H1 (cell line): ENCODE measurements around the gene SRRM2. TPM values are rescaled to one million over a fixed set of nuclear protein-coding genes. Genes with fewer than 3 reads are reported as not detected.

ENCODE experiments used
- CTCF ChIA-PET: fragments of 300-600 bp; sonication (Branson Sonifier 250); formaldehyde crosslinking; loops from one replicate; lab custom pipeline; 2021; ENCODE audit not compliant: partially characterized antibody; lab: Charles Lee
- POLR2A ChIA-PET: fragments of 300-600 bp; sonication (Branson Sonifier 250); formaldehyde crosslinking; loops from one replicate; lab custom pipeline; 2021; ENCODE audit warnings: inconsistent platforms; ENCODE audit not compliant: partially characterized antibody; lab: Charles Lee
- DNase-seq, 2 experiments: peaks; one replicate each; pipeline versions ENCODE4 v3.0.0 to v3.0.0-alpha.2; 2010 to 2022; ENCODE audit warnings: low spot score in 2 of 2, low read depth in 1 of 2, mixed read lengths in 1 of 2
- FAIRE-seq: peaks from 2 replicates; lab custom pipeline; 2011; peaks lifted over from hg19 to GRCh38; lab: Jason Lieb, UNC
- H2AFZ ChIP-seq: 2 replicates; pipeline ENCODE4 v1.8.1; 2012; ENCODE audit warnings: low read length, inconsistent platforms
- H2AK5ac ChIP-seq: 2 replicates; pipeline ENCODE4 v1.6.1; 2013; ENCODE audit warnings: low read depth, low read length
- H2BK120ac ChIP-seq: replicated peaks from 2 replicates; pipeline ENCODE3; 2013; ENCODE audit warnings: low read depth, low read length, inconsistent platforms
- H2BK12ac ChIP-seq: 2 replicates; pipeline ENCODE4 v1.6.1; 2013; ENCODE audit warnings: low read depth, low read length
- H2BK15ac ChIP-seq: 2 replicates; pipeline ENCODE4 v1.6.1; 2013; ENCODE audit warnings: low read length
- H2BK20ac ChIP-seq: 2 replicates; pipeline ENCODE4 v1.6.1; 2013; ENCODE audit warnings: low read length
- H2BK5ac ChIP-seq: 2 replicates; pipeline ENCODE4 v1.6.1; 2013; ENCODE audit warnings: low read depth, low read length
- H3K14ac ChIP-seq: 2 replicates; pipeline ENCODE4 v1.6.1; 2013; ENCODE audit warnings: inconsistent platforms; ENCODE audit not compliant: insufficient read length
- H3K18ac ChIP-seq: 2 replicates; pipeline ENCODE4 v1.6.1; 2013; ENCODE audit warnings: low read length; ENCODE audit errors: extremely low read depth
- H3K23ac ChIP-seq: 2 replicates; pipeline ENCODE4 v1.6.1; 2013; ENCODE audit warnings: inconsistent platforms; ENCODE audit not compliant: insufficient read length
- H3K23me2 ChIP-seq: 2 replicates; pipeline ENCODE4 v1.6.1; 2013; ENCODE audit warnings: low read depth, low read length
- H3K27ac ChIP-seq: 2 replicates; pipeline ENCODE4 v1.6.1; 2011; ENCODE audit warnings: low read depth, low read length, inconsistent platforms
- H3K27me3 ChIP-seq, 4 experiments: replicated peaks in 1 of 4; 1 replicate in 1 of 4; 2 replicates in 3 of 4; pipeline versions ENCODE4 v1.6.1 to v1.8.1; 2011 to 2013; ENCODE audit warnings: low read length in 3 of 4, mild to moderate bottlenecking in 3 of 4, inconsistent platforms in 2 of 4, mixed read lengths in 2 of 4, moderate library complexity in 1 of 4; ENCODE audit not compliant: control insufficient read depth in 3 of 4, insufficient read depth in 3 of 4; ENCODE audit errors: extremely low read depth in 1 of 4
- H3K36me3 ChIP-seq, 4 experiments: 2 replicates each; pipeline versions ENCODE4 v1.6.1 to v1.8.1; 2011 to 2013; ENCODE audit warnings: mild to moderate bottlenecking in 4 of 4, low read length in 3 of 4, moderate library complexity in 2 of 4, control low read depth in 1 of 4, inconsistent platforms in 1 of 4; ENCODE audit not compliant: insufficient read depth in 4 of 4, control insufficient read depth in 2 of 4
- H3K4ac ChIP-seq: replicated peaks from 2 replicates; pipeline ENCODE3; 2013; ENCODE audit warnings: low read length, low read depth, mixed read lengths, inconsistent platforms; ENCODE audit not compliant: insufficient read length
- H3K4me1 ChIP-seq, 4 experiments: replicated peaks in 1 of 4; 1 replicate in 1 of 4; 2 replicates in 3 of 4; pipeline versions ENCODE4 v1.6.1 to v1.8.1; 2011 to 2013; ENCODE audit warnings: low read length in 3 of 4, inconsistent platforms in 2 of 4, mixed read lengths in 1 of 4; ENCODE audit not compliant: insufficient read depth in 4 of 4, control insufficient read depth in 3 of 4
- H3K4me2 ChIP-seq, 2 experiments: 2 replicates each; pipeline versions ENCODE4 v1.6.1 to v1.8.1; 2011 to 2013; ENCODE audit warnings: low read depth in 2 of 2, low read length in 2 of 2, control low read depth in 1 of 2, inconsistent platforms in 1 of 2, mild to moderate bottlenecking in 1 of 2; ENCODE audit not compliant: insufficient read depth in 1 of 2
- H3K4me3 ChIP-seq, 4 experiments: fragments of 200-600, 300-600 bp in 1 of 4; sonication (generic), shearing (Covaris generic), sonication (Bioruptor Twin) in 1 of 4; 2 replicates each; pipeline versions ENCODE4 v1.5.1 to v1.8.1; 2011 to 2016; ENCODE audit warnings: low read length in 4 of 4, low read depth in 3 of 4, control low read depth in 2 of 4, inconsistent platforms in 2 of 4, mild to moderate bottlenecking in 2 of 4, mixed read lengths in 1 of 4, moderate library complexity in 1 of 4; ENCODE audit not compliant: insufficient read depth in 2 of 4; ENCODE audit errors: extremely low read depth in 1 of 4
- H3K56ac ChIP-seq: replicated peaks from 2 replicates; pipeline ENCODE3; 2013; ENCODE audit warnings: low read depth, mild to moderate bottlenecking, mixed read lengths, low read length, inconsistent platforms; ENCODE audit not compliant: insufficient read length
- H3K79me1 ChIP-seq: 2 replicates; pipeline ENCODE4 v1.6.1; 2013; ENCODE audit warnings: low read depth, low read length, control low read depth
- H3K79me2 ChIP-seq, 2 experiments: 2 replicates each; pipeline versions ENCODE4 v1.6.1 to v1.8.1; 2012 to 2013; ENCODE audit warnings: low read length in 2 of 2, mild to moderate bottlenecking in 2 of 2, inconsistent platforms in 1 of 2; ENCODE audit not compliant: insufficient read depth in 2 of 2, control insufficient read depth in 1 of 2
- H3K9ac ChIP-seq, 4 experiments: replicated peaks in 1 of 4; 1 replicate in 1 of 4; 2 replicates in 3 of 4; pipeline versions ENCODE4 v1.6.1 to v1.8.1; 2011 to 2013; ENCODE audit warnings: low read depth in 3 of 4, low read length in 3 of 4, control low read depth in 2 of 4, mild to moderate bottlenecking in 2 of 4, moderate library complexity in 2 of 4, inconsistent platforms in 1 of 4; ENCODE audit errors: extremely low read depth in 1 of 4
- H3K9me3 ChIP-seq, 2 experiments: 2 replicates each; pipeline versions ENCODE4 v1.6.1 to v1.8.1; 2012 to 2013; ENCODE audit warnings: mild to moderate bottlenecking in 2 of 2, moderate library complexity in 2 of 2, control low read depth in 1 of 2, inconsistent platforms in 1 of 2, low read depth in 1 of 2, low read length in 1 of 2, mixed read lengths in 1 of 2; ENCODE audit not compliant: insufficient read depth in 2 of 2
- H4K20me1 ChIP-seq, 2 experiments: replicated peaks in 1 of 2; 2 replicates each; pipeline versions ENCODE3 to v1.8.1; 2011 to 2013; ENCODE audit warnings: inconsistent platforms in 2 of 2, low read length in 2 of 2, mild to moderate bottlenecking in 1 of 2; ENCODE audit not compliant: insufficient read depth in 2 of 2, control insufficient read depth in 1 of 2
- H4K5ac ChIP-seq: 2 replicates; pipeline ENCODE4 v1.6.1; 2013; ENCODE audit warnings: low read length, low read depth, mixed read lengths, inconsistent platforms; ENCODE audit not compliant: insufficient read length
- H4K8ac ChIP-seq: 2 replicates; pipeline ENCODE4 v1.8.0; 2013; ENCODE audit warnings: mild to moderate bottlenecking, moderate library complexity, low read length, inconsistent platforms; ENCODE audit not compliant: insufficient read depth; ENCODE audit errors: extremely low read depth
- H4K91ac ChIP-seq: replicated peaks from 2 replicates; pipeline ENCODE3; 2013; ENCODE audit warnings: low read length, mixed read lengths, inconsistent platforms; ENCODE audit not compliant: insufficient read length
- E2F6 ChIP-seq: IDR thresholded peaks from 2 replicates; pipeline ENCODE4 v1.6.1; 2012; ENCODE audit warnings: inconsistent platforms
- EZH2 ChIP-seq: fragments of 200-600 bp; sonication (generic); IDR thresholded peaks from 2 replicates; pipeline ENCODE4 v1.7.1; 2012; ENCODE audit warnings: low read depth, mild to moderate bottlenecking, moderate library complexity, low read length, inconsistent platforms; ENCODE audit not compliant: severe bottlenecking
- FOSL1 ChIP-seq: IDR thresholded peaks from 2 replicates; pipeline ENCODE4 v1.6.1; 2011; ENCODE audit warnings: mild to moderate bottlenecking, low read depth, low read length, moderate library complexity; ENCODE audit not compliant: insufficient read depth
- RFX5 ChIP-seq: IDR thresholded peaks from 2 replicates; pipeline ENCODE4 v1.6.1; 2011; ENCODE audit warnings: low read depth, low read length, improper control_type of control experiment, borderline replicate concordance
- SAP30 ChIP-seq: fragments of 300-600 bp; sonication (generic); IDR thresholded peaks from 2 replicates; pipeline ENCODE4 v1.7.1; 2012; ENCODE audit warnings: low read length, moderate library complexity, mild to moderate bottlenecking, inconsistent platforms; ENCODE audit not compliant: insufficient read depth, insufficient replicate concordance
- SP4 ChIP-seq: IDR thresholded peaks from 2 replicates; pipeline ENCODE4 v1.6.1; 2012; ENCODE audit warnings: low read length, inconsistent platforms
- WGBS, 2 experiments: shearing (Covaris generic) in 1 of 2; methylation state at CpG; one replicate each; pipeline versions ENCODE4 v1.1.6 to v1.1.7; 2013 to 2015; ENCODE audit warnings: low lambda C conversion rate in 2 of 2, mixed read lengths in 2 of 2, inconsistent platforms in 1 of 2, low coverage in 1 of 2, missing lambda C conversion rate in 1 of 2; ENCODE audit not compliant: insufficient replicate concordance in 2 of 2, insufficient coverage in 1 of 2, insufficient read length in 1 of 2; ENCODE audit errors: extremely low coverage in 1 of 2, missing lambda C conversion rate in 1 of 2; 5-methylcytosine and 5-hydroxymethylcytosine counted together
- polyA plus RNA-seq, 7 experiments: library from polyadenylated mRNA; depleted of rRNA in 3 of 7; stranded (reverse) in 5 of 7; unstranded in 2 of 7; fragments of >200 nt in 5 of 7; fragments of 200-250 nt in 2 of 7; gene quantifications; 1 replicate in 5 of 7; 2 replicates in 1 of 7; 4 replicates in 1 of 7; pipeline versions ENCODE4 v1.2.1 to v1.2.3, GENCODE V29; 2011 to 2013; ENCODE audit warnings: missing spikeins in 2 of 7, mixed read lengths in 2 of 7
- total RNA-seq: library from RNA; stranded (reverse); fragmentation: NEBNext Ultra II Directional; extraction: Animal tissue kit (Norgen Biotek cat#: 25700); gene quantifications from 2 replicates; pipeline ENCODE4 v1.2.1, GENCODE V29; 2021
- TF ChIP-seq, protein P1 (sequence below), 3 experiments: IDR thresholded peaks; 1 replicate in 2 of 3; 2 replicates in 1 of 3; pipeline versions ENCODE4 v1.5.1 to v1.6.1; 2011; ENCODE audit warnings: low read length in 3 of 3, mild to moderate bottlenecking in 3 of 3, inconsistent platforms in 2 of 3, low read depth in 1 of 3, moderate library complexity in 1 of 3; ENCODE audit not compliant: insufficient read depth in 1 of 3; ENCODE audit errors: control extremely low read depth in 1 of 3

The SRRM2 gene
- total and polyA plus RNA-seq, 2 of the 8 experiments (the other 6 are each of a cell fraction or from before 2014, with no cell fraction given), result 300 to 579 TPM

- H4K20me1 ChIP-seq, result peaks cover under 1 to 2% of the 10 kb centered on the region in 2 experiments
- H2AK5ac ChIP-seq, result no peak overlapping the region
- H2AFZ ChIP-seq, result no peak overlapping the region
- no peak overlapping the region for H2BK120ac ChIP-seq
- WGBS, 2 experiments, result 93% methylated on average over 7 of the region's 7 CpGs; no CpG with 5 or more reads in 1 of the 2 experiments
- no peak overlapping the region for H2BK20ac ChIP-seq
- no peak for DNase-seq
- TF ChIP-seq SAP30 (no peak), SP4 (no peak), FOSL1 (no peak), EZH2 (no peak), RFX5 (no peak), E2F6 (no peak)
- TF ChIP-seq, protein P1, sequence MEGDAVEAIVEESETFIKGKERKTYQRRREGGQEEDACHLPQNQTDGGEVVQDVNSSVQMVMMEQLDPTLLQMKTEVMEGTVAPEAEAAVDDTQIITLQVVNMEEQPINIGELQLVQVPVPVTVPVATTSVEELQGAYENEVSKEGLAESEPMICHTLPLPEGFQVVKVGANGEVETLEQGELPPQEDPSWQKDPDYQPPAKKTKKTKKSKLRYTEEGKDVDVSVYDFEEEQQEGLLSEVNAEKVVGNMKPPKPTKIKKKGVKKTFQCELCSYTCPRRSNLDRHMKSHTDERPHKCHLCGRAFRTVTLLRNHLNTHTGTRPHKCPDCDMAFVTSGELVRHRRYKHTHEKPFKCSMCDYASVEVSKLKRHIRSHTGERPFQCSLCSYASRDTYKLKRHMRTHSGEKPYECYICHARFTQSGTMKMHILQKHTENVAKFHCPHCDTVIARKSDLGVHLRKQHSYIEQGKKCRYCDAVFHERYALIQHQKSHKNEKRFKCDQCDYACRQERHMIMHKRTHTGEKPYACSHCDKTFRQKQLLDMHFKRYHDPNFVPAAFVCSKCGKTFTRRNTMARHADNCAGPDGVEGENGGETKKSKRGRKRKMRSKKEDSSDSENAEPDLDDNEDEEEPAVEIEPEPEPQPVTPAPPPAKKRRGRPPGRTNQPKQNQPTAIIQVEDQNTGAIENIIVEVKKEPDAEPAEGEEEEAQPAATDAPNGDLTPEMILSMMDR (IDR thresholded peaks at IDR 0.05; ENCODE audit: control extremely low read depth in 1 of 3, insufficient read depth in 1 of 3, low read depth in 1 of 3, low read length in 3 of 3), result no peak
- H3K56ac ChIP-seq, result no peak overlapping the region
- H2BK5ac ChIP-seq, result no peak overlapping the region; the same call in 1 of the 2 replicates
- H3K79me2 ChIP-seq, result peaks cover 9 to 18% of the 10 kb centered on the region in 2 experiments
- no peak for FAIRE-seq
- H3K4ac ChIP-seq, result no peak overlapping the region
- no peak overlapping the region for H3K4me3 ChIP-seq
- no peak overlapping the region for H3K18ac ChIP-seq
- H3K23ac ChIP-seq, result no peak overlapping the region
- no peak overlapping the region for H3K27ac ChIP-seq
- no peak overlapping the region for H3K9ac ChIP-seq
- no peak overlapping the region for H2BK12ac ChIP-seq
- no peak overlapping the region for H3K14ac ChIP-seq
- H3K27me3 ChIP-seq, result no peaks in the 10 kb centered on the region
- ChIA-PET CTCF (interaction anchor here (1.3 kb wide), 1 partner anchor 90 kb away, joined by 3 read pairs; no protein-coding TSS in a partner anchor), POLR2A (interaction anchor here (1.2 to 8.3 kb wide), 3 partner anchors 10 to 29 kb away, joined by 3 to 96 read pairs (median 4); partner anchors contain the start of gene ELOB)
- no peak overlapping the region for H3K4me2 ChIP-seq
- peaks cover 0 to 6% (median 0%) of the 10 kb centered on the region in 4 experiments; a peak in 1 of 8 replicates for H3K36me3 ChIP-seq
- no peaks in the 10 kb centered on the region for H3K9me3 ChIP-seq
- 0 out of 2 replicates have a peak overlapping the region, but pooled peaks have one; percentile 35 for H4K8ac ChIP-seq
- H3K23me2 ChIP-seq, result peaks cover 4% of the 10 kb centered on the region; the same call in 1 of the 2 replicates
- H3K4me1 ChIP-seq, result peaks cover 0 to 7% (median 3%) of the 10 kb centered on the region in 4 experiments; a peak in 6 of 7 replicates
- H4K5ac ChIP-seq, result no peak overlapping the region
- peaks cover 5% of the 10 kb centered on the region for H3K79me1 ChIP-seq
- H2BK15ac ChIP-seq, result no peak overlapping the region
- H4K91ac ChIP-seq, result no peak overlapping the region
Measured at GRCh38 chr16:2748757-2749455, 3.5 kb upstream of the SRRM2 start.
